Esophagus squamous epithelium (tissue), 5 donors: ENCODE measurements around the gene SCGB3A1. TPM values are rescaled to one million over a fixed set of nuclear protein-coding genes. Genes with fewer than 3 reads are reported as not detected.

Experiments used
- DNase-seq: peaks from one replicate; lab custom pipeline; 2025; lab: John Stamatoyannopoulos, UW
- H3K27ac ChIP-seq, 4 donors: fragments of 200-600 bp; sonication (generic); one replicate each; pipeline ENCODE4 v1.5.1; 2016 to 2019; ENCODE audit warnings: mild to moderate bottlenecking in 1 of 4
- H3K27me3 ChIP-seq, 4 donors: fragments of 200-600 bp; sonication (generic); 1 replicate in 3 of 4; 2 replicates in 1 of 4; pipeline versions ENCODE4 v1.5.1 to v1.6.0; 2017 to 2021; ENCODE audit warnings: antibody characterized with exemption in 1 of 4
- H3K36me3 ChIP-seq, 3 donors: fragments of 200-600 bp; sonication (generic); one replicate each; pipeline ENCODE4 v1.5.1; 2016 to 2019
- H3K4me1 ChIP-seq, 3 donors: fragments of 200-600 bp; sonication (generic); one replicate each; pipeline ENCODE4 v1.5.1; 2017 to 2019
- H3K4me3 ChIP-seq, 4 donors: fragments of 200-600 bp; sonication (generic); 1 replicate in 3 of 4; 2 replicates in 1 of 4; pipeline ENCODE4 v1.5.1; 2016 to 2019; ENCODE audit warnings: mild to moderate bottlenecking in 2 of 4, moderate library complexity in 1 of 4
- H3K9me3 ChIP-seq, 3 donors: fragments of 200-600 bp; sonication (generic); one replicate each; pipeline ENCODE4 v1.5.1; 2016 to 2019
- CTCF ChIP-seq, 6 experiments: fragments of 450-650 bp in 4 of 6; fragments of 200-600 bp in 2 of 6; sonication (generic) in 2 of 6; IDR thresholded peaks; one replicate each; pipeline ENCODE4 v1.5.1; 2016 to 2019; ENCODE audit warnings: antibody characterized with exemption in 6 of 6, mild to moderate bottlenecking in 4 of 6, moderate library complexity in 4 of 6
- POLR2A ChIP-seq, 4 donors: fragments of 450-650 bp; IDR thresholded peaks; one replicate each; pipeline ENCODE4 v1.6.1; 2017; ENCODE audit warnings: antibody characterized with exemption in 4 of 4, mild to moderate bottlenecking in 4 of 4, moderate library complexity in 3 of 4
- WGBS, 2 donors: methylation state at CpG; one replicate each; pipeline ENCODE4 v1.1.5; 2018; 5-methylcytosine and 5-hydroxymethylcytosine counted together
- intact Hi-C: fragments of 100-400 bp; cut with DNase I; formaldehyde crosslinking; loops from one replicate; pipeline ENCODE4 v1.15.0; 2022
- total RNA-seq, 4 donors: library from RNA; depleted of rRNA; stranded (reverse); fragments of >200 nt; gene quantifications; one replicate each; pipeline ENCODE4 v1.1.0, GENCODE V29; 2016
- donor health status: DM: yes; HTN: yes; CAD: no.

The SCGB3A1 gene
- total RNA-seq, 4 donors from 2014 or later, result 2.1 to 101 TPM; not detected in 2

- Histone ChIP-seq H3K4me3 (no peak overlapping the region), H3K27me3 (peaks cover 0 to 18% (median 0%) of the 10 kb centered on the region in 4 donors), H3K4me1 (peaks cover 0 to 8% (median 0%) of the 10 kb centered on the region in 3 donors), H3K36me3 (no peaks in the 10 kb centered on the region), H3K27ac (no peak overlapping the region), H3K9me3 (no peaks in the 10 kb centered on the region)
- intact Hi-C loops, result no loop called here
- 54 to 67% methylated on average over 15 to 16 of the region's 20 CpGs for WGBS, 2 donors
- DNase-seq, result no peak
- no peak for TF ChIP-seq POLR2A (IDR thresholded peaks at IDR 0.05)
- TF ChIP-seq CTCF (IDR thresholded peaks at IDR 0.05), result no peak
Measured at GRCh38 chr5:180637962-180638680, 46.8 kb upstream of the SCGB3A1 start.

DNA sequence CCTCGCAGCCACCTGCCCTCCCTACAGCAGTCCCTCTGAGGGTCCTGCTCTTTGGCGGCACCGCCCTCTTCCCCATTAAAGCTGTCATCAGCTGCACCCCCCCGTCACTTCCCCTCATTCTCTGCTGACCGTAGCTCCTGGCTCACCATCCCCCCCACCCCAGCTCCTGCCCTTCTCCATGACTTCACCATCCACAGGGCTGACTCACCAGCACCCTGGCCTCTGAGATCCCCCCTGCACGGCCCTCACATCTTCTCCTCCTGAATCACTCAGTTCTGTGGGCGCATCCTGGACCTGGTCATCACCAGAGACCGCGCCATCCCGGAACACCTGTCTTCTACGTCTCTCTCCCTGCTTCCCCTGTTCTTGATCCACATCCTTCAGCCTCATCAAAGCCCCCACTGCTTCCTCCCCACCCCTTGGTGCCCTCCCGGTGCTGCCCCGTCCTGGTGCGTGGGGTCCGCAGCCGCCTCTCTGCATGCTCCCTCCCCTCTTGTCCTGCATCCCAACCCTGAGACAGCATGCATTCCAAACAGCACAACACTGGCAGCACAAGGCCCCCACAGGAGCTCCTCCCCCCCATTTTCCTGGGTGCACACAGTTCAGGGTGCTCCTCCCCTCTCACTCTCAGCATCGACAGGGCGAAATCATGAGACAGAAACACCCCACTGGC, 45.2 kb upstream of the SCGB3A1 start:
- Histone ChIP-seq H3K4me3 (no peak overlapping the region), H3K4me1 (peaks cover 0 to 8% (median 0%) of the 10 kb centered on the region in 3 donors), H3K27ac (no peak overlapping the region), H3K36me3 (no peaks in the 10 kb centered on the region), H3K9me3 (no peaks in the 10 kb centered on the region), H3K27me3 (peaks cover 0 to 27% (median 0%) of the 10 kb centered on the region in 4 donors)
- DNase-seq, result no peak
- WGBS, 2 donors, result 70 to 71% methylated on average over 14 to 16 of the region's 18 CpGs
- intact Hi-C loops, result no loop called here
- TF ChIP-seq POLR2A (IDR thresholded peaks at IDR 0.05) (no peak), CTCF (IDR thresholded peaks at IDR 0.05) (no peak)

GRCh38 chr5:180636016-180636402, 44.7 kb upstream of the SCGB3A1 start:
- intact Hi-C loops, result no loop called here
- no peak overlapping the region for H3K4me3 ChIP-seq
- DNase-seq, result no peak
- H3K9me3 ChIP-seq, result no peaks in the 10 kb centered on the region
- H3K27ac ChIP-seq, result no peak overlapping the region
- 91 to 93% methylated on average over 8 of the region's 8 CpGs for WGBS, 2 donors
- peaks cover 0 to 8% (median 0%) of the 10 kb centered on the region in 3 donors for H3K4me1 ChIP-seq
- H3K36me3 ChIP-seq, result no peaks in the 10 kb centered on the region
- no peak for TF ChIP-seq CTCF (IDR thresholded peaks at IDR 0.05)
- peaks cover 0 to 30% (median 0%) of the 10 kb centered on the region in 4 donors for H3K27me3 ChIP-seq

DNA sequence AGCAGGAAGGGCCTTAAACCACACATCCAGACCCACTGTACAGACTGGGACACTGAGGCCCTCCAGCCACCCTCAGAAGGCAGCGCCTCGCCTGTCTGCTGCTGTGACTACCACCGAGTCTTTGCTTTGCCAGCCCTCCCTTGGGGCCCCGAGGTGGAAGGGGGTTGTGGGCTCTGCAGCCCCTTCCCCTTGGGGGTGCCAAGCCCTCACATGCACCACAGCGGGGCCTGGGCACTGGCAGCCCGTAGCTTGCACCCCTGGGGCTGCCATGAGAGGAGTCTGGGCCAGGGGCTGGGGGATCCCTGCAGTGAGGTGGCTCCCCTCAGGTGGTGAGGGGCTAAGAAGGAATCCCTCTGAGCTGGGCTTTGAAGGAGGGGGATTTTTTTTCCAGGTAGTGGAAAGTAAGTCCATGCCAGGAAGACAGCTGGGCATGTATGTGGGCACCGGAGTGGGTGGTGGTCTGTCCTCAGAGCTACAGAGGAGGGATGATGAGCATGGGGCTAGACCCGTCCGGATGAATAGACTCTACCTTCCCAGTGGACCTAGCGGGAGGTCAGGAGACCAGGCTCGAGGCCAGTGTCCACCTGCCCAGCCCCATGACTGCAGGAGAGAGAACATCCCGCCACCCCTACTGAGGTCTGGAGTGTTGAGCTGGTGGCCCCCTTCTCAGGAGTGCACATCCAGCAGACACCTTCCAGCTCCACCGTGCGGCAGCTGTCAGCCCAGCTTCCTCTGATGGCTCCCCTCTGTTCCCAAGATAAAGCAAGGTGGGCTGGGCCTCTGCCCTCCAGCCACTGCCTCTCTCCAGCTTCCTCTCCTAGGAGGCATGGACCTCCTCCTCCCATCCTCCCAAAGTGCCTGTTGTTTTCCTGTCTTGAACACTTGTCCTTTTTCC, 42.2 kb upstream of the SCGB3A1 start:
- WGBS, 2 donors, result 63 to 83% methylated on average over 4 to 6 of the region's 14 CpGs
- Histone ChIP-seq H3K4me1 (no peaks in the 10 kb centered on the region), H3K27ac (no peak overlapping the region), H3K27me3 (peaks cover 0 to 31% (median 0%) of the 10 kb centered on the region in 4 donors), H3K4me3 (no peak overlapping the region), H3K36me3 (no peaks in the 10 kb centered on the region), H3K9me3 (no peaks in the 10 kb centered on the region)
- DNase-seq, result no peak
- no peak for TF ChIP-seq POLR2A (IDR thresholded peaks at IDR 0.05)
- TF ChIP-seq CTCF (IDR thresholded peaks at IDR 0.05), result no peak
- intact Hi-C loops, result no loop called here
